Measurements from ENCODE around the gene ZNF133. TPM values are rescaled to one million over a fixed set of nuclear protein-coding genes. Genes with fewer than 3 reads are reported as not detected.

The ZNF133 gene
- 8.2 and 13.8 TPM in 2 replicates for total RNA-seq

DNA sequence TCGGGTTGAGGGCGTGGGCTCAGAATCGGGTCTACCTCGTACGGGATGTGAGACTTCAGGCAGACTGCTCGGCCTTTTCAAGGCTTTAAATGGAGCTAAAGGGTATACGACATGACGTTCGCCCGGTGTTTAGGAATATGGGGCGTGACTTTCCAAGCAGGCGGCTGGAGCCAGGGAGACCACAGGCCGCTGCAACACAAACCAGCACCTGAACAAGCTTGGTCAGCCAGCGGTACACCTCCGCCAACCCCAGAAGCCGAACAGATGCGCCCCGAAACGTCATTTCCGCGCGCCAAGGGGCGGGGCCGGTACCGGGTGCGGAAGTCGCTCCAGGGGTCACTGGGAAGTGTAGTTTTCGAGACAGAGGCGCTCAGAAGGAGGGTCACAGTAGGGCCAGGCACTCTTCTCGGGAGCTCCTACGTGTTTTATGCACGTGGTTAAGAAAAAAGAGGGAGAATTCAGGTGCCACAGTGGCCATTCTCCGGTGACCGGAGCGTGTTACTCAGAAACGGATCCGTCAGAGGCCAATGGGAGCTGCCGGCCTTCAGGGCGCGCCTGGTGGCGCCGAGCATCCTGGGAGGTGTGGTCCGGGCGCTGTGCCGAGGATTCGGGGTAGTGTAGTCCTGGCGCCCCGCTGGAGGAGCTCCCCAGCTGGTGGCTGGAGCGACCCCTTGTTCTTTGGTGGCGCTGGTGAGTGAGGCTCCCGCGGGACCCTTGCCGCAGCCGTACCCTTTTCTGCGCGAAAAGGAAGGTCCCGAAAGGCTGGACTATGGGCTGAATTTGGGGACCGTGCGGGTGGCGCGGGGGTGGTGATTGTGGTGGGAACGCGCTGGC, at the start of gene ZNF133:
TSS of gene ZNF133 (plus strand) at position 613 of the 834 bp plus-strand sequence. CDS start 17,160 bp downstream, outside the sequence.

Other genes with a start within 250 kb of the ZNF133 start
- not detected in 2 replicates for gene OVOL2, start 230.6 kb upstream of the ZNF133 start, total RNA-seq
- 4.3 and 6.6 TPM in 2 replicates for gene KAT14, start 150.7 kb upstream of the ZNF133 start, total RNA-seq
- gene PET117, start 150.7 kb upstream of the ZNF133 start, total RNA-seq: 9.6 and 13.5 TPM in 2 replicates
- 2.0 and 2.3 TPM in 2 replicates for gene DZANK1, start 178.5 kb downstream of the ZNF133 start, total RNA-seq
- gene POLR3F, start 178.9 kb downstream of the ZNF133 start, total RNA-seq: 7.8 and 9.4 TPM in 2 replicates
- gene RBBP9, start 208.7 kb downstream of the ZNF133 start, total RNA-seq: 29.2 and 30.0 TPM in 2 replicates
- 56.2 and 69.3 TPM in 2 replicates for gene SEC23B, start 219.4 kb downstream of the ZNF133 start, total RNA-seq